K562 (cell line): ENCODE results near the gene SLC28A3.

Source experiments
- CCNT2 ChIP-seq: IDR thresholded peaks from 2 replicates; pipeline ENCODE4 v1.6.1; 2011; ENCODE audit warnings: borderline replicate concordance, low read depth, mild to moderate bottlenecking, moderate library complexity, mixed read lengths, low read length; ENCODE audit not compliant: insufficient read length; ENCODE audit errors: extremely low read depth
- CHD4 ChIP-seq: fragments of 200-600 bp; sonication (generic); IDR thresholded peaks from 3 replicates; pipeline ENCODE4 v1.6.1; 2012; ENCODE audit warnings: low read depth, mild to moderate bottlenecking, mixed read lengths, low read length, inconsistent platforms; ENCODE audit not compliant: insufficient read depth, insufficient replicate concordance, poor library complexity, severe bottlenecking
- EGR1 ChIP-seq: fragments of 450-650 bp; conservative IDR thresholded peaks from 2 replicates; pipeline ENCODE4 v1.6.1; 2017; ENCODE audit warnings: mild to moderate bottlenecking
- FOXK2 ChIP-seq, 2 experiments: fragments of 450-650 bp; IDR thresholded peaks in 1 of 2; conservative IDR thresholded peaks in 1 of 2; 2 replicates each; pipeline ENCODE4 v1.6.1; 2016; ENCODE audit warnings: low read depth in 2 of 2, mild to moderate bottlenecking in 1 of 2
- GATA2 ChIP-seq: sonication (generic); formaldehyde crosslinking; IDR thresholded peaks from 2 replicates; pipeline ENCODE4 v1.4.0; 2020; ENCODE audit warnings: mild to moderate bottlenecking, missing genetic modification reagents
- MAX ChIP-seq: sonication (generic); formaldehyde crosslinking; IDR thresholded peaks from 2 replicates; pipeline ENCODE4 v1.9.0; 2022; ENCODE audit warnings: mild to moderate bottlenecking, missing genetic modification reagents
- NCOA2 ChIP-seq, 2 experiments: fragments of 450-650 bp; IDR thresholded peaks; 2 replicates each; pipeline ENCODE4 v1.6.1; 2018; ENCODE audit warnings: mild to moderate bottlenecking in 2 of 2, moderate library complexity in 1 of 2; ENCODE audit not compliant: partially characterized antibody in 2 of 2
- POLR3G ChIP-seq: IDR thresholded peaks from 2 replicates; pipeline ENCODE4 v1.6.1; 2011; ENCODE audit not compliant: insufficient read length, insufficient replicate concordance; ENCODE audit errors: extremely low read depth
- RFX1 ChIP-seq: fragments of 450-650 bp; IDR thresholded peaks from 2 replicates; pipeline ENCODE4 v1.6.1; 2016; ENCODE audit warnings: mild to moderate bottlenecking, moderate library complexity
- THRA ChIP-seq: fragments of 450-650 bp; IDR thresholded peaks from 2 replicates; pipeline ENCODE4 v1.6.1; 2017; ENCODE audit warnings: mild to moderate bottlenecking, moderate library complexity
- TF ChIP-seq, protein P1 (sequence below): fragments of 450-650 bp; formaldehyde crosslinking; IDR thresholded peaks from 2 replicates; pipeline ENCODE4 v1.4.0; 2022; ENCODE audit warnings: missing genetic modification characterization

DNA sequence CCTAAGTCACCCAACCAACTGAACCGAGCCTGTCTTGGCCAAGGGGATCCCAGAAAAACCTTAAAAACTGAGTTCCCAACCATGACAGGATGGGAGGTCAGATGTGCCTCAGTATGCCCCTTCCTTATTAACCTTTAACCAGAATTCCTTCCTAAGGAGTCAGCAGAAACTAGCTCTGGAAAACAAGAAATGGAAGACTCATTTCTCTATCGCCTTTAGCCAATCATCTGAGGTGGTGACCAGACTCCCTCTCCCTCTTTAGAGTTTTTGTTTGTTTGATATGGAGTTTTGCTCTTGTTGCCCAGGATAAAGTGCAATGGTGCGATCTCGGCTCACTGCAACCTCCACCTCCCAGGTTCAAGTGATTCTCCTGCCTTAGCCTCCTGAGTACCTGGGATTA lies 37.5 kb downstream of the SLC28A3 start:
- TF ChIP-seq THRA = no peak
- TF ChIP-seq, protein P1, sequence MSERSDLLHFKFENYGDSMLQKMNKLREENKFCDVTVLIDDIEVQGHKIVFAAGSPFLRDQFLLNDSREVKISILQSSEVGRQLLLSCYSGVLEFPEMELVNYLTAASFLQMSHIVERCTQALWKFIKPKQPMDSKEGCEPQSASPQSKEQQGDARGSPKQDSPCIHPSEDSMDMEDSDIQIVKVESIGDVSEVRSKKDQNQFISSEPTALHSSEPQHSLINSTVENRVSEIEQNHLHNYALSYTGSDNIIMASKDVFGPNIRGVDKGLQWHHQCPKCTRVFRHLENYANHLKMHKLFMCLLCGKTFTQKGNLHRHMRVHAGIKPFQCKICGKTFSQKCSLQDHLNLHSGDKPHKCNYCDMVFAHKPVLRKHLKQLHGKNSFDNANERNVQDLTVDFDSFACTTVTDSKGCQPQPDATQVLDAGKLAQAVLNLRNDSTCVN (CRISPR knock-in tag) = no peak
- no peak for TF ChIP-seq EGR1
- no peak for TF ChIP-seq NCOA2 (IDR thresholded peaks at IDR 0.05; ENCODE audit: partially characterized antibody in 2 of 2)
- TF ChIP-seq POLR3G = no peak
- TF ChIP-seq RFX1 = no peak
- TF ChIP-seq GATA2 (CRISPR knock-in tag) = no peak
- no peak for TF ChIP-seq MAX (CRISPR knock-in tag)
- no peak for TF ChIP-seq FOXK2 (conservative IDR thresholded peaks at IDR 0.05 in 1 of 2, IDR thresholded peaks at IDR 0.05 in 1 of 2; ENCODE audit: low read depth in 2 of 2)
- TF ChIP-seq CHD4 = no peak
- no peak for TF ChIP-seq CCNT2
